H1 (cell line): ENCODE measurements around the gene CHRNG. TPM values are rescaled to one million over a fixed set of nuclear protein-coding genes. Genes with fewer than 3 reads are reported as not detected.

ENCODE experiments used
- RFX5 ChIP-seq: IDR thresholded peaks from 2 replicates; pipeline ENCODE4 v1.6.1; 2011; ENCODE audit warnings: low read depth, low read length, improper control_type of control experiment, borderline replicate concordance
- SUZ12 ChIP-seq: fragments of 200-600 bp; sonication (generic); IDR thresholded peaks from 2 replicates; pipeline ENCODE4 v1.6.1; 2012; ENCODE audit warnings: mild to moderate bottlenecking, inconsistent platforms, low read length, moderate library complexity, mixed read lengths
- TAF7 ChIP-seq: optimal IDR thresholded peaks from 2 replicates; pipeline ENCODE3; 2011; ENCODE audit warnings: low read depth, mild to moderate bottlenecking, inconsistent platforms, low read length, moderate library complexity, borderline replicate concordance
- polyA plus RNA-seq, 7 experiments: library from polyadenylated mRNA; depleted of rRNA in 3 of 7; stranded (reverse) in 5 of 7; unstranded in 2 of 7; fragments of >200 nt in 5 of 7; fragments of 200-250 nt in 2 of 7; gene quantifications; 1 replicate in 5 of 7; 2 replicates in 1 of 7; 4 replicates in 1 of 7; pipeline versions ENCODE4 v1.2.1 to v1.2.3, GENCODE V29; 2011 to 2013; ENCODE audit warnings: missing spikeins in 2 of 7, mixed read lengths in 2 of 7
- total RNA-seq: library from RNA; stranded (reverse); fragmentation: NEBNext Ultra II Directional; extraction: Animal tissue kit (Norgen Biotek cat#: 25700); gene quantifications from 2 replicates; pipeline ENCODE4 v1.2.1, GENCODE V29; 2021
- TF ChIP-seq, protein P1 (sequence below): IDR thresholded peaks from 2 replicates; pipeline ENCODE4 v1.6.1; 2011; ENCODE audit warnings: low read depth, mild to moderate bottlenecking, low read length; ENCODE audit not compliant: insufficient read depth
- TF ChIP-seq, protein P2 (sequence below): fragments of 300-600 bp; sonication (generic); IDR thresholded peaks from 2 replicates; pipeline ENCODE4 v1.7.1; 2012; ENCODE audit warnings: low read length, moderate library complexity, mild to moderate bottlenecking, inconsistent platforms; ENCODE audit not compliant: insufficient replicate concordance
- TF ChIP-seq, protein P3 (sequence below): IDR thresholded peaks from 2 replicates; pipeline ENCODE4 v1.6.1; 2012; ENCODE audit warnings: low read length, inconsistent platforms

The CHRNG gene
- total and polyA plus RNA-seq, 2 of the 8 experiments (the other 6 are each of a cell fraction or from before 2014, with no cell fraction given): 0.05 TPM; not detected in 1

DNA sequence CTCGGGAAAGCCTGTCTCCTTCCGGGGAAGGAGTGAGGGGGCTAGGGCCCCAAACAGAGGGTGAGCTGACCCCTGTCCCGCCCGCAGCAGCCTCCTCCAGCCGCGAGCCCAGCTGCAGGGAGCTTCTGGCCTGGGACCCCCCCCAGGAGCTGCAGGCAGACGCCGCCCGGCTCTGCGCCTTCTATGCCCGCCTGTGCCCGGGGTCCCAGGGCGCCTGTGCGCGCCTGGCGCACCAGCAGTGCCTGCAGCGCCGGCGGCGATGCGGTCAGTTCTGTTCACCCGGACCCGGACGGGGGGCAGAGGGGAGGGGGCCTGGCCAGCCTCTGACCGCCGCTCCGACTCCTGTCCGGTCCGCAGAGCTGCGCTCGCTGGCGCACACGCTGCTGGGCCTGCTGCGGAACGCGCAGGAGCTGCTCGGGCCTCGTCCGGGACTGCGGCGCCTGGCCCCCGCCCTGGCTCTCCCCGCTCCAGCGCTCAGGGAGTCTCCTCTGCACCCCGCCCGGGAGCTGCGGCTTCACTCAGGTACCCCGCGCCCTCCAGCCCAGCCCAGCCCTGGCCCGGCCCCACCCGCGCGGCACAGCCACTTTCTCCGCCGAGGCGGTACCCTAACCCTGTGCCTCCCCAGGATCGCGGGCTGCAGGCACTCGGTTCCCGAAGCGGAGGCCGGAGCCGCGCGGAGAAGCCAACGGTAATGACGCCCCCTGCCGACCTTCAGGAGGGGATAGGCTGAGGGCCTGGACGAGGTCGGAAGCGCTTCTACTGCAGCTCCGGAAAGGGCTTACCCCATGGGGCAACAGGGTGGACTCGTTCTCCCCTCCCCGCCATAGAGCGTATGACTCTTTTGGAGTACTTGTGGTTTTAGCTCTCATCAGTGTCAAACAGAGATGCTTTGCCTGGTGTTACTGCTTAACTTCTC is 15.6 kb upstream of the CHRNG start (continued):
- TF ChIP-seq, protein P1, sequence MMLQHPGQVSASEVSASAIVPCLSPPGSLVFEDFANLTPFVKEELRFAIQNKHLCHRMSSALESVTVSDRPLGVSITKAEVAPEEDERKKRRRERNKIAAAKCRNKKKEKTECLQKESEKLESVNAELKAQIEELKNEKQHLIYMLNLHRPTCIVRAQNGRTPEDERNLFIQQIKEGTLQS: no peak
- TF ChIP-seq RFX5 (peak; percentile 18; the same call in 1 of the 2 replicates), TAF7 (no peak), SUZ12 (peak; percentile 89; the same call in 1 of the 2 replicates)
- TF ChIP-seq, protein P2, sequence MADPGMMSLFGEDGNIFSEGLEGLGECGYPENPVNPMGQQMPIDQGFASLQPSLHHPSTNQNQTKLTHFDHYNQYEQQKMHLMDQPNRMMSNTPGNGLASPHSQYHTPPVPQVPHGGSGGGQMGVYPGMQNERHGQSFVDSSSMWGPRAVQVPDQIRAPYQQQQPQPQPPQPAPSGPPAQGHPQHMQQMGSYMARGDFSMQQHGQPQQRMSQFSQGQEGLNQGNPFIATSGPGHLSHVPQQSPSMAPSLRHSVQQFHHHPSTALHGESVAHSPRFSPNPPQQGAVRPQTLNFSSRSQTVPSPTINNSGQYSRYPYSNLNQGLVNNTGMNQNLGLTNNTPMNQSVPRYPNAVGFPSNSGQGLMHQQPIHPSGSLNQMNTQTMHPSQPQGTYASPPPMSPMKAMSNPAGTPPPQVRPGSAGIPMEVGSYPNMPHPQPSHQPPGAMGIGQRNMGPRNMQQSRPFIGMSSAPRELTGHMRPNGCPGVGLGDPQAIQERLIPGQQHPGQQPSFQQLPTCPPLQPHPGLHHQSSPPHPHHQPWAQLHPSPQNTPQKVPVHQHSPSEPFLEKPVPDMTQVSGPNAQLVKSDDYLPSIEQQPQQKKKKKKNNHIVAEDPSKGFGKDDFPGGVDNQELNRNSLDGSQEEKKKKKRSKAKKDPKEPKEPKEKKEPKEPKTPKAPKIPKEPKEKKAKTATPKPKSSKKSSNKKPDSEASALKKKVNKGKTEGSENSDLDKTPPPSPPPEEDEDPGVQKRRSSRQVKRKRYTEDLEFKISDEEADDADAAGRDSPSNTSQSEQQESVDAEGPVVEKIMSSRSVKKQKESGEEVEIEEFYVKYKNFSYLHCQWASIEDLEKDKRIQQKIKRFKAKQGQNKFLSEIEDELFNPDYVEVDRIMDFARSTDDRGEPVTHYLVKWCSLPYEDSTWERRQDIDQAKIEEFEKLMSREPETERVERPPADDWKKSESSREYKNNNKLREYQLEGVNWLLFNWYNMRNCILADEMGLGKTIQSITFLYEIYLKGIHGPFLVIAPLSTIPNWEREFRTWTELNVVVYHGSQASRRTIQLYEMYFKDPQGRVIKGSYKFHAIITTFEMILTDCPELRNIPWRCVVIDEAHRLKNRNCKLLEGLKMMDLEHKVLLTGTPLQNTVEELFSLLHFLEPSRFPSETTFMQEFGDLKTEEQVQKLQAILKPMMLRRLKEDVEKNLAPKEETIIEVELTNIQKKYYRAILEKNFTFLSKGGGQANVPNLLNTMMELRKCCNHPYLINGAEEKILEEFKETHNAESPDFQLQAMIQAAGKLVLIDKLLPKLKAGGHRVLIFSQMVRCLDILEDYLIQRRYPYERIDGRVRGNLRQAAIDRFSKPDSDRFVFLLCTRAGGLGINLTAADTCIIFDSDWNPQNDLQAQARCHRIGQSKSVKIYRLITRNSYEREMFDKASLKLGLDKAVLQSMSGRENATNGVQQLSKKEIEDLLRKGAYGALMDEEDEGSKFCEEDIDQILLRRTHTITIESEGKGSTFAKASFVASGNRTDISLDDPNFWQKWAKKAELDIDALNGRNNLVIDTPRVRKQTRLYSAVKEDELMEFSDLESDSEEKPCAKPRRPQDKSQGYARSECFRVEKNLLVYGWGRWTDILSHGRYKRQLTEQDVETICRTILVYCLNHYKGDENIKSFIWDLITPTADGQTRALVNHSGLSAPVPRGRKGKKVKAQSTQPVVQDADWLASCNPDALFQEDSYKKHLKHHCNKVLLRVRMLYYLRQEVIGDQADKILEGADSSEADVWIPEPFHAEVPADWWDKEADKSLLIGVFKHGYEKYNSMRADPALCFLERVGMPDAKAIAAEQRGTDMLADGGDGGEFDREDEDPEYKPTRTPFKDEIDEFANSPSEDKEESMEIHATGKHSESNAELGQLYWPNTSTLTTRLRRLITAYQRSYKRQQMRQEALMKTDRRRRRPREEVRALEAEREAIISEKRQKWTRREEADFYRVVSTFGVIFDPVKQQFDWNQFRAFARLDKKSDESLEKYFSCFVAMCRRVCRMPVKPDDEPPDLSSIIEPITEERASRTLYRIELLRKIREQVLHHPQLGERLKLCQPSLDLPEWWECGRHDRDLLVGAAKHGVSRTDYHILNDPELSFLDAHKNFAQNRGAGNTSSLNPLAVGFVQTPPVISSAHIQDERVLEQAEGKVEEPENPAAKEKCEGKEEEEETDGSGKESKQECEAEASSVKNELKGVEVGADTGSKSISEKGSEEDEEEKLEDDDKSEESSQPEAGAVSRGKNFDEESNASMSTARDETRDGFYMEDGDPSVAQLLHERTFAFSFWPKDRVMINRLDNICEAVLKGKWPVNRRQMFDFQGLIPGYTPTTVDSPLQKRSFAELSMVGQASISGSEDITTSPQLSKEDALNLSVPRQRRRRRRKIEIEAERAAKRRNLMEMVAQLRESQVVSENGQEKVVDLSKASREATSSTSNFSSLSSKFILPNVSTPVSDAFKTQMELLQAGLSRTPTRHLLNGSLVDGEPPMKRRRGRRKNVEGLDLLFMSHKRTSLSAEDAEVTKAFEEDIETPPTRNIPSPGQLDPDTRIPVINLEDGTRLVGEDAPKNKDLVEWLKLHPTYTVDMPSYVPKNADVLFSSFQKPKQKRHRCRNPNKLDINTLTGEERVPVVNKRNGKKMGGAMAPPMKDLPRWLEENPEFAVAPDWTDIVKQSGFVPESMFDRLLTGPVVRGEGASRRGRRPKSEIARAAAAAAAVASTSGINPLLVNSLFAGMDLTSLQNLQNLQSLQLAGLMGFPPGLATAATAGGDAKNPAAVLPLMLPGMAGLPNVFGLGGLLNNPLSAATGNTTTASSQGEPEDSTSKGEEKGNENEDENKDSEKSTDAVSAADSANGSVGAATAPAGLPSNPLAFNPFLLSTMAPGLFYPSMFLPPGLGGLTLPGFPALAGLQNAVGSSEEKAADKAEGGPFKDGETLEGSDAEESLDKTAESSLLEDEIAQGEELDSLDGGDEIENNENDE: no peak
- TF ChIP-seq, protein P3, sequence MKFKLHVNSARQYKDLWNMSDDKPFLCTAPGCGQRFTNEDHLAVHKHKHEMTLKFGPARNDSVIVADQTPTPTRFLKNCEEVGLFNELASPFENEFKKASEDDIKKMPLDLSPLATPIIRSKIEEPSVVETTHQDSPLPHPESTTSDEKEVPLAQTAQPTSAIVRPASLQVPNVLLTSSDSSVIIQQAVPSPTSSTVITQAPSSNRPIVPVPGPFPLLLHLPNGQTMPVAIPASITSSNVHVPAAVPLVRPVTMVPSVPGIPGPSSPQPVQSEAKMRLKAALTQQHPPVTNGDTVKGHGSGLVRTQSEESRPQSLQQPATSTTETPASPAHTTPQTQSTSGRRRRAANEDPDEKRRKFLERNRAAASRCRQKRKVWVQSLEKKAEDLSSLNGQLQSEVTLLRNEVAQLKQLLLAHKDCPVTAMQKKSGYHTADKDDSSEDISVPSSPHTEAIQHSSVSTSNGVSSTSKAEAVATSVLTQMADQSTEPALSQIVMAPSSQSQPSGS: no peak
